Astrocyte of the cerebellum (primary cell): Measurements from ENCODE around the gene LCE3D.

ENCODE experiments used
- DNase-seq: peaks from one replicate; pipeline ENCODE4 v3.0.0-alpha.2; 2011; ENCODE audit warnings: low read depth
- H3K4me3 ChIP-seq: 2 replicates; pipeline ENCODE4 v1.5.1; 2011; ENCODE audit warnings: mild to moderate bottlenecking, low read depth, low read length, moderate library complexity
- in situ Hi-C: cut with HindIII; loops from 2 replicates; pipeline ENCODE4 v1.10.0; 2017; ENCODE audit warnings: low sequenced_read_pairs
- TF ChIP-seq, protein P1 (sequence below): IDR thresholded peaks from 2 replicates; pipeline ENCODE4 v1.5.1; 2012; ENCODE audit warnings: low read length, low read depth, moderate library complexity, mild to moderate bottlenecking; ENCODE audit errors: missing control alignments

LCE3D gene, protein sequence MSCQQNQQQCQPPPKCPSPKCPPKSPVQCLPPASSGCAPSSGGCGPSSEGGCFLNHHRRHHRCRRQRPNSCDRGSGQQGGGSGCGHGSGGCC

DNA sequence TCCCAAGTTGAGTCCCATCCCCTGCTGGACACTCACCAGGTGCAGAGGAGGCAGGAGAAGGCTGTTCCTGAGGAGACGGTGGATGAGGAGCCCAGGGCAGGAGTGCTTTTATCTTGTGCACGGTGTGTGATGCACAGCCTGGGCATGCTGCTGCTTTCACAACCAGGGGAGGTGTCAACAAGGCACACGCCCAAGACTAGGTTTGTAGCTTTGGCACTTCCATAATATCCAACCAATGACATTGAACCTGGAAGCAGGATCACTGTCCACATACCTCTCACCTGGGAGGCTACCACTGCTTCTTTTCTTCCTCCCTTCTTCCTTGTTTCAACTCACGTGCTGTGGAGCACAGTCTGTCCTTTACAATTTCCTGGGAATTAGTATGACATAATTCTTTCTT, at the start of gene LCE3D:
Gene LCE3D (minus strand): TSS at position 84 of the 400 bp plus-strand sequence. CDS start 580 bp downstream, outside the sequence.
- DNase-seq = no peak
- in situ Hi-C loops = no loop called here
- TF ChIP-seq, protein P1, sequence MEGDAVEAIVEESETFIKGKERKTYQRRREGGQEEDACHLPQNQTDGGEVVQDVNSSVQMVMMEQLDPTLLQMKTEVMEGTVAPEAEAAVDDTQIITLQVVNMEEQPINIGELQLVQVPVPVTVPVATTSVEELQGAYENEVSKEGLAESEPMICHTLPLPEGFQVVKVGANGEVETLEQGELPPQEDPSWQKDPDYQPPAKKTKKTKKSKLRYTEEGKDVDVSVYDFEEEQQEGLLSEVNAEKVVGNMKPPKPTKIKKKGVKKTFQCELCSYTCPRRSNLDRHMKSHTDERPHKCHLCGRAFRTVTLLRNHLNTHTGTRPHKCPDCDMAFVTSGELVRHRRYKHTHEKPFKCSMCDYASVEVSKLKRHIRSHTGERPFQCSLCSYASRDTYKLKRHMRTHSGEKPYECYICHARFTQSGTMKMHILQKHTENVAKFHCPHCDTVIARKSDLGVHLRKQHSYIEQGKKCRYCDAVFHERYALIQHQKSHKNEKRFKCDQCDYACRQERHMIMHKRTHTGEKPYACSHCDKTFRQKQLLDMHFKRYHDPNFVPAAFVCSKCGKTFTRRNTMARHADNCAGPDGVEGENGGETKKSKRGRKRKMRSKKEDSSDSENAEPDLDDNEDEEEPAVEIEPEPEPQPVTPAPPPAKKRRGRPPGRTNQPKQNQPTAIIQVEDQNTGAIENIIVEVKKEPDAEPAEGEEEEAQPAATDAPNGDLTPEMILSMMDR = no peak

DNA sequence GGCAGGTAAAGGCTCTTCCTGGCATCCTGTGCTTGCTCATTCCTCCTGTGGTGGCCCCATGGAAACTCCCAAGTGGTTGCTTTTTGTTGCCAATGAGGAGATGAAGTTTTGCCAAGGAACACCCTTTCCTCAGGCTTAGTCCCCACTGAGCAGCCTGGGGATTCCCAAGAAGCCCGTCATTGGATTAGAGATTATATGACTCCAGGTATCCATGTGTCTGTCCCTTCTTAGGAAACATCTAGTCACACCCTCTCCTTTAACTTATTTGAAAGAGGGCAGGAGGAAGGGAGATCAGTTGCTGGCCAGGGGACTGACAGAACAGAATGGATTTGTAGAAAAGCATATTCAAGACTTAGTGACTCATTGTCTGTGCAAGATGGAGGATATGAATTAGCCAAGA, 46.4 kb upstream of the LCE3D start:
- TF ChIP-seq, protein P1 = no peak
- DNase-seq = no peak
- H3K4me3 ChIP-seq = no peak overlapping the region
- in situ Hi-C loops = no loop called here

More for the DNA sequence above, at the start of gene LCE3D:
- no peak within 1 kb of the TSS for H3K4me3 ChIP-seq

DNA sequence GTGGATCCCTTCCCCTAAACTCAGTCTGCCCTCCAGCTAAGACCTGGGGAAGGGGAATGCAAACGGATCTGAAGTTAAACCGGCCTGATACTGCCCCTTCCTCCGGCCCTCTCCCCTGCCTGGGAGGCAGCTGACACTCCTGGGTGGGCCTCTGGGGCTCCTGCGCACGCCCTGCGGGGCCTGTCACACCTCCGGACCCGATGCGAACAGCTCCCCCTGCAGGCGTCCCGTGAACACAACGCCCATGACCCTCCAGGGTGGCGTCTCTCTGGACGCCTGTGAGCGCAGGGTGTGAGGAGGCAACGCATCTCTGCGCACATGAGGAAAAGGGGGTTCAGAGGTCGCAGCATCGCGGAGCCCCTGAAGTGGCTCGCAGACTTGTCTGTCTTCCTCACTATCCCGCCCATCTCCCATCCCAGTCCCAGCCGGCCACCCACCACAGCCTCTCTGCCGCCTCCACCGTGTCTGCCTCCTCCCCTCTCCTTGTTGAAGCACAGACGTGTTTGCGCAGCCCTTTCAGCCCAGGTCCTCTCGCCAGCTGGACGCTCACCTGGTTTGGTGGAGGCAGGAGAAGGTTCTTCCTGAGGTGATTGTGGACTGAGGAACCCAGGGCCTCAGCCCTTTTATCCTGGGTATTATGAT, 43.0 kb upstream of the LCE3D start:
- DNase-seq = no peak
- in situ Hi-C loops = no loop called here
- H3K4me3 ChIP-seq = no peak overlapping the region
- TF ChIP-seq, protein P1 = no peak

DNA sequence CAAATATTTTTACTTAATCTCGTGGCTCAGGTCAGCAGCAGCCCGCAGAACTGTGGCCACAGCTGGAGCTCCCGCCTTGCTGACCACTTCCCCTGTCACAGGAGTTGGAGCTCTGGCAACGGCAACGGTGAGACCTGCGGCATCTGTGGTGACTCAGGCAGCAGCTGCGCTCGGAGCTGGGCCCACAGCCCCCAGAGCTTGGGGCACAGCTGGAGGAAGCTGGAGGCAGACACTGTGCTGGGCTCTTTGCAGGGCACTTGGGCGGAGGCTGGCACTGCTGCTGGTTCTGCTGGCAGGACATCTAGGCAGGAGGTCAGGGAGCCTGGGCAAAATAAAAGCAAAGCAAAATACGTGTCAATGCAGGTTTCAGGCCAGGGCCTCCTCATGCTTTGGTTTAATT, 42.5 kb upstream of the LCE3D start, which contains the start of gene LCE3A:
Gene LCE3A (minus strand): TSS at position 301 of the 400 bp plus-strand sequence. CDS start 0 bp downstream, at position 301.
- H3K4me3 ChIP-seq = no peak within 1 kb of the TSS
- TF ChIP-seq, protein P1 = no peak
- in situ Hi-C loops = no loop called here
- DNase-seq = no peak

DNA sequence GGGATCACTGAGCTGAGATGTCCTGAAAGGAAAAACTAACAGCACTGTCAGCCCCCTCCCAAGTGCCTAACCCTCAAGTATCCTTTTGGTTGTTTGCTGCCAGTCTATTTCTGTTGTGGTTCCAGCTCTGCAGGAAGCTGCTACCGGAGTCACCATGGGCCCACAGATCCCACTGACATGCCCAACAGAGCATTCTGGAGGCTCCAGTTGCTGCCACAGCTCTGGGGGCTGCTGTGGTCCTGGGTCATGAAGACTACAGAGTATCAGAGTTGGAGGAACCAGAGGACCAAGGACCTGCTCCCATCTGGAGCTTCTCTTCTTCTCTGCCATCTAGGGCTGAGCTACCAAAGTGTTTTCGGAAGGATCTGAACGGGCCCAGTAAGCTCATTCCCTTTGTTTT, 41.7 kb upstream of the LCE3D start:
- DNase-seq = no peak
- H3K4me3 ChIP-seq = no peak overlapping the region
- TF ChIP-seq, protein P1 = no peak
- in situ Hi-C loops = no loop called here

DNA sequence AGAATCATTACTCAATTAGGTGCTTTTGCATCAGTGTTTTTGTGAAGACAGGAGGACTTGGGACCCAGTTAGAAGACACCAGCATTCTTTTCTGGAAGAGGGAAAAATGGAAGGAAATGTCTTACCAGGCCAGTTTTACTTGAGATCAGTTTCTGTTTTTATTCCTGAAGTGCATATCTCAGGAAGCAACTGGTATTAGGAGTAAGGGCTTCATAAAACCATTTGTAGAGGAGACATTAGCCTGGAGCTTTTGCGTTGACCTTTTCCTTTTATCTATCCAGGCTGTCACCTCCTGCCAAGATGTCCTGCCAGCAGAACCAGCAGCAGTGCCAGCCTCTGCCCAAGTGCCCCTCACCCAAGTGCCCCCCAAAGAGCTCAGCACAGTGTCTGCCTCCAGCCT, 33.2 kb upstream of the LCE3D start, which contains the start of gene LCE3B:
Gene LCE3B (plus strand): TSS at position 301 of the 400 bp plus-strand sequence. CDS start 0 bp downstream, at position 301.
- H3K4me3 ChIP-seq = no peak within 1 kb of the TSS
- DNase-seq = no peak
- in situ Hi-C loops = no loop called here
- TF ChIP-seq, protein P1 = no peak
